Heart left ventricle (tissue), 16 donors: ENCODE data around the gene PTN. TPM values are rescaled to one million over a fixed set of nuclear protein-coding genes. Genes with fewer than 3 reads are reported as not detected.
"Not testable (repeated sequence)": the region's sequence is repeated elsewhere in the genome, so short reads cannot be mapped to it uniquely, and the experiment has no call there.

ENCODE experiments used
- ATAC-seq, 4 donors: fragments of 200-7000 bp; cut with Tn5 transposase; one replicate each; pipeline ENCODE4 v1.9.1; 2020 to 2022; ENCODE audit warnings: moderate library complexity in 4 of 4, mild to moderate bottlenecking in 3 of 4, moderate number of reproducible peaks in 1 of 4
- DNase-seq, 5 donors: peaks; one replicate each; pipeline ENCODE4 v3.0.0-alpha.2; 2020
- H3K27ac ChIP-seq, 12 donors: fragments of 200-600 bp; sonication (generic) in 4 of 12; one replicate each; pipeline versions ENCODE4 v1.5.0 to v1.8.0; 2016 to 2022; ENCODE audit warnings: mild to moderate bottlenecking in 2 of 12
- H3K27me3 ChIP-seq, 9 donors: fragments of 200-600 bp; sonication (generic) in 2 of 9; one replicate each; pipeline versions ENCODE4 v1.5.1 to v1.8.0; 2016 to 2022; ENCODE audit warnings: mild to moderate bottlenecking in 3 of 9
- H3K36me3 ChIP-seq, 9 donors: fragments of 200-600 bp; sonication (generic) in 2 of 9; one replicate each; pipeline versions ENCODE4 v1.5.0 to v1.8.0; 2018 to 2022; ENCODE audit warnings: mild to moderate bottlenecking in 2 of 9
- H3K4me1 ChIP-seq, 12 donors: fragments of 200-600 bp; sonication (generic) in 4 of 12; one replicate each; pipeline versions ENCODE4 v1.5.0 to v1.8.0; 2016 to 2022; ENCODE audit warnings: mild to moderate bottlenecking in 3 of 12
- H3K4me3 ChIP-seq, 12 donors: fragments of 200-600 bp; sonication (generic) in 4 of 12; one replicate each; pipeline versions ENCODE4 v1.5.0 to v1.8.0; 2017 to 2022; ENCODE audit warnings: mild to moderate bottlenecking in 9 of 12, moderate library complexity in 4 of 12
- H3K9me3 ChIP-seq, 12 donors: fragments of 200-600 bp; sonication (generic) in 4 of 12; one replicate each; pipeline versions ENCODE4 v1.5.0 to v1.8.0; 2016 to 2022; ENCODE audit warnings: mild to moderate bottlenecking in 1 of 12
- POLR2A ChIP-seq, 2 donors: fragments of 450-650 bp; IDR thresholded peaks; one replicate each; pipeline ENCODE4 v1.6.1; 2017; ENCODE audit warnings: antibody characterized with exemption in 2 of 2, mild to moderate bottlenecking in 2 of 2, moderate library complexity in 2 of 2
- WGBS, 4 donors: extraction: QIAGEN DNeasy Blood & Tissue Kit in 2 of 4; methylation state at CpG; one replicate each; pipeline versions ENCODE4 v1.1.5 to v1.1.7; 2013 to 2018; 5-methylcytosine and 5-hydroxymethylcytosine counted together
- intact Hi-C, 10 donors: fragments of 100-400 bp; cut with DNase I; formaldehyde crosslinking; loops; one replicate each; pipeline versions ENCODE4 v1.11.1 to v1.14.2; 2022
- polyA plus RNA-seq, 2 donors: library from polyadenylated mRNA; stranded (reverse); fragments of 200-250 nt; gene quantifications; one replicate each; pipeline ENCODE4 v1.2.3, GENCODE V29; 2013
- total RNA-seq, 9 donors: library from RNA; depleted of rRNA in 2 of 9; stranded (reverse); fragments of >200 nt in 2 of 9; fragmentation: NEBNext Ultra II Directional in 3 of 9; extraction: Animal tissue kit (Norgen Biotek cat#: 25700) in 3 of 9; gene quantifications; one replicate each; pipeline versions ENCODE4 v1.1.0 to v1.2.4, GENCODE V29; 2016 to 2023
- TF ChIP-seq, protein P1 (sequence below), 12 donors: fragments of 200-600 bp; sonication (generic) in 4 of 12; IDR thresholded peaks; one replicate each; pipeline versions ENCODE4 v1.5.0 to v1.8.0; 2018 to 2022; ENCODE audit warnings: antibody characterized with exemption in 12 of 12, mild to moderate bottlenecking in 5 of 12
- donor health status: ischemic (EF 13 %, LVEDD 7.1; RV severe dilation, severe dysfunction).
- donor health status: healthy with polysubstance abuse.
- donor health status: DM: no; HTN: yes; CAD: no.
- donor health status: DM: no; HTN: no; CAD: no.
- donor health status: ischemic (EF 25% LVEDD 6.9; RV normal size, moderate dysfunction).
- donor health status: ischemic (EF 25% LVEDD 5.7; RV mildly dilated, moderate dysfunction).
- donor health status: healthy.
- donor health status: DM: yes; HTN: yes; CAD: no.
- donor health status: ischemic (EF 35%, LVEDD 5.7; RV mildly dilated, moderate dysfunction).
- donor health status: nonischemic (EF 11% LVEDD 7.7; RV severe dilation, severe dysfunction).
- donor health status: DM: yes; HTN: yes; CAD: no.
- donor health status: PGD.
- donor health status: ischemic (EF 29% LVEDD 5.4; RV normal size, mild dysfunction).
- donor health status: nonischemic (EF 23%, LVEDD 6.1; RV moderate dilation, normal function).

Gene PTN
- total and polyA plus RNA-seq, 11 donors, result 3.6 to 23.2 (median 12.8) TPM

DNA sequence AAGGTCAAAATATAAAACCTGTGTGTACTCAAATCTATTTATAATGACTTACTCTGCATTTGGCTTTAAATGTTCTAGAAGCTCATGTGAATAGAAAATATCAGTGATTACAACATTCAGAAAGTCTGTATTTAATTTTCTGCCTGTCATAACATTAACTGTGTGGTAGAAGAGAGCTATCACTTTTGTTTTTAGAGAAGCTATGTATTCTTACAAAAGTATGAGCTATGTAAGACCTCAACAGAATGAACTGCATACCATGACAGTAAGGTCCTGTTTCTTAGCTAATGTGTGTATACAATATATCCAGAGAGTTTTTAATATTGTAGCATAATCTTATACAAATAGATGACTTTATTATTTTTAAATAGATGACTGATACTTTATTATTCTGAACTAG, 61.5 kb downstream of the PTN start:
- DNase-seq, result no peak
- TF ChIP-seq, protein P1, sequence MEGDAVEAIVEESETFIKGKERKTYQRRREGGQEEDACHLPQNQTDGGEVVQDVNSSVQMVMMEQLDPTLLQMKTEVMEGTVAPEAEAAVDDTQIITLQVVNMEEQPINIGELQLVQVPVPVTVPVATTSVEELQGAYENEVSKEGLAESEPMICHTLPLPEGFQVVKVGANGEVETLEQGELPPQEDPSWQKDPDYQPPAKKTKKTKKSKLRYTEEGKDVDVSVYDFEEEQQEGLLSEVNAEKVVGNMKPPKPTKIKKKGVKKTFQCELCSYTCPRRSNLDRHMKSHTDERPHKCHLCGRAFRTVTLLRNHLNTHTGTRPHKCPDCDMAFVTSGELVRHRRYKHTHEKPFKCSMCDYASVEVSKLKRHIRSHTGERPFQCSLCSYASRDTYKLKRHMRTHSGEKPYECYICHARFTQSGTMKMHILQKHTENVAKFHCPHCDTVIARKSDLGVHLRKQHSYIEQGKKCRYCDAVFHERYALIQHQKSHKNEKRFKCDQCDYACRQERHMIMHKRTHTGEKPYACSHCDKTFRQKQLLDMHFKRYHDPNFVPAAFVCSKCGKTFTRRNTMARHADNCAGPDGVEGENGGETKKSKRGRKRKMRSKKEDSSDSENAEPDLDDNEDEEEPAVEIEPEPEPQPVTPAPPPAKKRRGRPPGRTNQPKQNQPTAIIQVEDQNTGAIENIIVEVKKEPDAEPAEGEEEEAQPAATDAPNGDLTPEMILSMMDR (IDR thresholded peaks at IDR 0.05), result no peak
- TF ChIP-seq POLR2A (IDR thresholded peaks at IDR 0.05), result no peak
- no peaks in the 10 kb centered on the region for H3K9me3 ChIP-seq
- no peak overlapping the region for H3K27ac ChIP-seq
- no peaks in the 10 kb centered on the region for H3K27me3 ChIP-seq
- H3K36me3 ChIP-seq, result no peaks in the 10 kb centered on the region
- no peak for ATAC-seq
- H3K4me1 ChIP-seq, result no peaks in the 10 kb centered on the region
- intact Hi-C loops, result no loop called here
- H3K4me3 ChIP-seq, result no peak overlapping the region

DNA sequence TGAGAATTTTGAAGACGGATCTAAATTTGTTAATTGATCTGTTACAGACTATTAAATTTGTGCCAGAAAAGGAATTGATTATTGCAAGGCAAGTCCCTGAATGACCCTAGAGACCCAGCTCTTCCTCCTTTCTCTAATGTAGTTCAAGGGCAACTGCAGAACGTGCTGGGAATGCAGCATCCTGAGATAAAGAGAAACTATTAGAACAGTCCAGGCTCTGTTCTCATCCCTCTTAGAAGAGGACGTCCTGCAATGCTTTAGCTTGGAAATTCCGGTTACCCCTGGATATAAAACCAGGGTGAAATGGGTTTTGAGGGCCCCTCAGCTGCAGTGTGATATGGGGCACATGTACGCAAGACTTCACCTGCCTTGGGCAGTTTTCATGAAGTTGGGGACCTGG, 67.3 kb downstream of the PTN start:
- Histone ChIP-seq H3K4me1 (no peaks in the 10 kb centered on the region), H3K4me3 (no peak overlapping the region), H3K27me3 (no peaks in the 10 kb centered on the region), H3K9me3 (no peaks in the 10 kb centered on the region), H3K36me3 (no peaks in the 10 kb centered on the region), H3K27ac (no peak overlapping the region)
- intact Hi-C loops, result no loop called here
- ATAC-seq (no peak), DNase-seq (no peak)
- no peak for TF ChIP-seq POLR2A (IDR thresholded peaks at IDR 0.05)
- TF ChIP-seq, protein P1 (IDR thresholded peaks at IDR 0.05), result no peak
- WGBS, 4 donors, result 56 to 66% (median 60%) methylated on average over 5 of the region's 5 CpGs

DNA sequence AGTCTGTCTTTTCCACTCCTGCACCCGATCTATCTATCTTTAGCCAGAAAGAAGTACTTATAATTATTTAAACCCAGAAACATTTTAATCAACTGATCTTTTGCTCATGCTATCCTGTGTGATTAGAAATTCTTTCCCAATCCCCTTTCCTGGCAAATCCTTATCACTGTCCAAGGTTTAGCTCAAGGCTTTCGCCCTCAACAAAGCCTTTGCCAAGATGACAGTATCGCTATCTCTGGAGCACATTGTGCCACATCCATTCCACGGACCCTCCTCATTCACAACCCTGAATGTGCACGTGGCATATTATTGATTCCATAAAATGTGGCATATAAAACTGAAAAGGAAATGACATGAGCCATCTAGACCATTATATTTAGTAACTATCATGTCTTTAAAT, 71.3 kb downstream of the PTN start:
- 77 to 86% (median 82%) methylated on average over 5 of the region's 5 CpGs for WGBS, 4 donors
- TF ChIP-seq POLR2A (IDR thresholded peaks at IDR 0.05), result no peak
- TF ChIP-seq, protein P1 (IDR thresholded peaks at IDR 0.05), result no peak
- DNase-seq (no peak), ATAC-seq (no peak)
- intact Hi-C loops, result no loop called here
- Histone ChIP-seq H3K4me1 (no peaks in the 10 kb centered on the region), H3K27me3 (no peaks in the 10 kb centered on the region), H3K4me3 (no peak overlapping the region), H3K27ac (no peak overlapping the region), H3K36me3 (no peaks in the 10 kb centered on the region), H3K9me3 (no peaks in the 10 kb centered on the region)

DNA sequence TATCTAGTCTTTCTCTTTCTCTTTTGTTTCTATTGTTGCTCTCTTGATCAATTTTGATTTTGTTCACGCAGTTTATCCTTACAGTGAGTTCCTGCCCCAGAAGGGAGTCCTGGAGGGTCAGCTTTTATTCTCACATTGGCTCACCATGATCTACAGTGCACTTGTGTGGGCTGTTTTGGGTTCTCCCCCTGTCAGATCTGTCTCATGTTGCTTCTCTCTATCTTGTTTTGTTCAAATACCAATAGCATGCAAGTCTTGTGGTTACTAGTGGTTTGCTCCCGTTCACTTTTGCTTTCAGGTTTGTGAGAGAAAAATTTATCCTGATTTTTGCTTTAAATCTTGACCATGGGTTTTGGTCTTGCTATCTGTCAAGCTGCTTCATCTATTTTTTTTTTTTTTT, 74.3 kb downstream of the PTN start:
- Histone ChIP-seq H3K36me3 (no peaks in the 10 kb centered on the region), H3K27me3 (no peaks in the 10 kb centered on the region), H3K27ac (no peak overlapping the region), H3K4me3 (no peak overlapping the region), H3K9me3 (no peaks in the 10 kb centered on the region), H3K4me1 (no peaks in the 10 kb centered on the region)
- ATAC-seq (no peak), DNase-seq (no peak)
- no peak for TF ChIP-seq POLR2A (IDR thresholded peaks at IDR 0.05)
- TF ChIP-seq, protein P1 (IDR thresholded peaks at IDR 0.05), result no peak
- intact Hi-C loops, result no loop called here
- WGBS, 4 donors, result 90 to 95% (median 93%) methylated on average over 2 of the region's 2 CpGs

DNA sequence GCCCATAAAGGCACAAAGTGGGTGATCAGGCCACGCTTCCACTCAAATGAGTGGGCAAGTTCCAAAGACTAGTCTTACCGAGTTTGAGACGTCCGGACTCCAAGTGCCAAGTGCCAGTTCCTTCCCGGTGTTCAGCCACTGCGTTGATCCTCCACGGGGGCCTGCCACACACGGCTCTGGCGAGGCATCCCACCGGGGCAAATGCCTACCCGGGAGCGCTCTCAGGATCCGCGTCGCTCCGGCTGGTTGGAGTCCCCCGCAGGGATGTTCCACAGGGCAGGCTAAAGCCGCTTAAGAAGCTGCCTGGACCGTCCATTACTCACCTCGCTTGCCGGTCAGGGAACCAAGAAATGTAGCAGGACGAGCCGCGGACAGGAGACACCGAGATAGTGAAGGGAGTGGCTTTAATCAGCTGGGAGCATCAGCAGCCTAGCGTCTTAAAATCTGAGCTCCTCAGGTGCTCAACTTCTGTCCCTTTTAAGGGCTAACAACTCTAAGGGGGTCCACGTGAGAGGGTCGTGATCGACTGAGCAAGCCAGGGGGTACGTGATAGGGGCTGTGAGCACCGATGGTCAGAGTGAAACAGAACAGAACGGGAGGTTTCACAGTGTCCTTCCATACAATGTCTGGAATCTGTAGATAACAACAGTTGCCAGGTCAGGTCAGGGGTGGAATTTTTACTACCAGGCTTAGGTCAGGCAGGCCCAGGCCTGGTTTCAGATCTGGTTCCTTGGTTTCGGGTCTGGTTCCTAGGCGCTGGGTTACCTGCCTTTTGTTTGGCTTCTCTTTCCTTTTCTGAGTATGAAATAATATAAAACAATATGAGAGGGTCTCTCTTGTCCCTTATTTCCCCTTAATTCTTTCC, 75.3 kb downstream of the PTN start:
- 92 to 94% (median 93%) methylated on average over 34 of the region's 34 CpGs for WGBS, 4 donors
- H3K4me1 ChIP-seq, intact Hi-C loops, H3K9me3 ChIP-seq, H3K36me3 ChIP-seq, ATAC-seq, H3K27me3 ChIP-seq, H3K27ac ChIP-seq, H3K4me3 ChIP-seq, DNase-seq: not testable (repeated sequence)
